IMR-90 (cell line): Measurements from ENCODE around the gene PKD1L1. TPM values are rescaled to one million over a fixed set of nuclear protein-coding genes. Genes with fewer than 3 reads are reported as not detected.

Experiments
- ATAC-seq: fragments of 200-7000 bp; cut with Tn5 transposase; 2 replicates; pipeline ENCODE4 v1.9.1; 2020; ENCODE audit warnings: low read depth, mild to moderate bottlenecking, moderate library complexity
- BruUV-seq: library from RNA; stranded (reverse); fragments of 400-500 nt; replicated peaks from 2 replicates; lab custom pipeline; 2021; lab: Mats Ljungman, UMichigan
- CTCF ChIA-PET: fragments of 300-600 bp; formaldehyde crosslinking; extraction: SDS; loops from one replicate; lab custom pipeline; 2021; ENCODE audit warnings: antibody characterized with exemption; lab: Yijun Ruan, JAX
- POLR2A ChIA-PET: fragments of 300-600 bp; sonication (Branson Sonifier 250); formaldehyde crosslinking; loops from one replicate; lab custom pipeline; 2022; ENCODE audit warnings: antibody characterized with exemption; ENCODE audit not compliant: unreplicated experiment; lab: Charles Lee
- DNase-seq: peaks from one replicate; pipeline ENCODE4 v3.0.0; 2013
- H2AFZ ChIP-seq: replicated peaks from 2 replicates; pipeline ENCODE3; 2013; ENCODE audit warnings: low read length, mild to moderate bottlenecking; ENCODE audit not compliant: poor library complexity
- H2AK5ac ChIP-seq: 2 replicates; pipeline ENCODE4 v1.6.1; 2013; ENCODE audit warnings: low read depth, low read length, inconsistent platforms
- H2AK9ac ChIP-seq: replicated peaks from 2 replicates; pipeline ENCODE3; 2013; ENCODE audit warnings: mild to moderate bottlenecking, low read depth, low read length, moderate library complexity; ENCODE audit not compliant: poor library complexity
- H2BK120ac ChIP-seq: 2 replicates; pipeline ENCODE4 v1.6.1; 2013; ENCODE audit warnings: low read depth, low read length, inconsistent platforms
- H2BK15ac ChIP-seq: 3 replicates; pipeline ENCODE4 v1.6.1; 2013; ENCODE audit warnings: low read depth, low read length, inconsistent platforms
- H2BK20ac ChIP-seq: 2 replicates; pipeline ENCODE4 v1.6.1; 2013; ENCODE audit warnings: low read depth, mild to moderate bottlenecking, inconsistent platforms, low read length, moderate library complexity
- H2BK5ac ChIP-seq: 2 replicates; pipeline ENCODE4 v1.6.1; 2013; ENCODE audit warnings: mild to moderate bottlenecking, low read depth, low read length, inconsistent platforms; ENCODE audit not compliant: poor library complexity, severe bottlenecking
- H3K14ac ChIP-seq: replicated peaks from 2 replicates; pipeline ENCODE4 v1.6.1; 2013; ENCODE audit warnings: low read depth, low read length, inconsistent platforms
- H3K18ac ChIP-seq: 2 replicates; pipeline ENCODE4 v1.6.1; 2013; ENCODE audit warnings: low read depth, low read length, control low read depth
- H3K23ac ChIP-seq: 2 replicates; pipeline ENCODE4 v1.6.1; 2013; ENCODE audit warnings: low read depth, low read length, inconsistent platforms
- H3K27ac ChIP-seq: 2 replicates; pipeline ENCODE4 v1.5.1; 2013; ENCODE audit warnings: mild to moderate bottlenecking, control low read depth, low read length; ENCODE audit not compliant: insufficient read depth
- H3K27me3 ChIP-seq: 2 replicates; pipeline ENCODE4 v1.6.1; 2013; ENCODE audit warnings: low read length; ENCODE audit not compliant: control insufficient read depth, insufficient read depth
- H3K36me3 ChIP-seq: 2 replicates; pipeline ENCODE4 v1.6.1; 2013; ENCODE audit warnings: low read length, mixed read lengths; ENCODE audit not compliant: control insufficient read depth, insufficient read depth
- H3K4ac ChIP-seq: 2 replicates; pipeline ENCODE4 v1.6.1; 2013; ENCODE audit warnings: low read depth, low read length, inconsistent platforms
- H3K4me1 ChIP-seq: 2 replicates; pipeline ENCODE4 v1.6.1; 2013; ENCODE audit warnings: low read length, mixed read lengths; ENCODE audit not compliant: control insufficient read depth, insufficient read depth
- H3K4me2 ChIP-seq: 2 replicates; pipeline ENCODE4 v1.6.1; 2013; ENCODE audit warnings: low read depth, mild to moderate bottlenecking, control low read depth, low read length, moderate library complexity
- H3K4me3 ChIP-seq: 2 replicates; pipeline ENCODE4 v1.5.1; 2013; ENCODE audit warnings: low read depth, mild to moderate bottlenecking, control low read depth, low read length, moderate library complexity; ENCODE audit not compliant: insufficient read depth
- H3K56ac ChIP-seq: 2 replicates; pipeline ENCODE4 v1.6.1; 2013; ENCODE audit warnings: low read length, inconsistent platforms; ENCODE audit not compliant: insufficient read depth; ENCODE audit errors: extremely low read depth
- H3K79me1 ChIP-seq, 2 experiments: 2 replicates each; pipeline ENCODE4 v1.6.1; 2013; ENCODE audit warnings: low read length in 2 of 2, inconsistent platforms in 1 of 2, low read depth in 1 of 2
- H3K9ac ChIP-seq: 2 replicates; pipeline ENCODE4 v1.6.1; 2013; ENCODE audit warnings: low read depth, low read length, control low read depth
- H3K9me1 ChIP-seq: 2 replicates; pipeline ENCODE4 v1.6.1; 2013; ENCODE audit warnings: low read length, inconsistent platforms; ENCODE audit not compliant: insufficient read depth
- H3K9me3 ChIP-seq: 2 replicates; pipeline ENCODE4 v1.6.1; 2013; ENCODE audit warnings: low read length; ENCODE audit not compliant: control insufficient read depth, insufficient read depth
- H4K20me1 ChIP-seq: 2 replicates; pipeline ENCODE4 v1.6.1; 2013; ENCODE audit warnings: low read length, inconsistent platforms; ENCODE audit not compliant: insufficient read depth
- H4K5ac ChIP-seq: 2 replicates; pipeline ENCODE4 v1.6.1; 2013; ENCODE audit warnings: mild to moderate bottlenecking, low read depth, low read length, control low read depth
- H4K8ac ChIP-seq, 2 experiments: 2 replicates each; pipeline ENCODE4 v1.6.1; 2013; ENCODE audit warnings: low read depth in 2 of 2, low read length in 2 of 2, control low read depth in 1 of 2, inconsistent platforms in 1 of 2
- H4K91ac ChIP-seq: 2 replicates; pipeline ENCODE4 v1.6.1; 2013; ENCODE audit warnings: low read depth, low read length, inconsistent platforms; ENCODE audit not compliant: insufficient read depth
- CEBPB ChIP-seq: IDR thresholded peaks from 2 replicates; pipeline ENCODE4 v1.6.1; 2012; ENCODE audit warnings: low read depth, low read length, improper control_type of control experiment
- NFE2L2 ChIP-seq: fragments of 150-350 bp; IDR thresholded peaks from 2 replicates; pipeline ENCODE4 v1.6.1; 2016; ENCODE audit warnings: low read depth, mild to moderate bottlenecking, low read length
- RAD21 ChIP-seq: IDR thresholded peaks from 2 replicates; pipeline ENCODE4 v1.6.1; 2012; ENCODE audit warnings: low read length, improper control_type of control experiment
- RFX5 ChIP-seq: IDR thresholded peaks from 2 replicates; pipeline ENCODE4 v1.8.0; 2012; ENCODE audit warnings: low read depth, mild to moderate bottlenecking, low read length, moderate library complexity
- SMC3 ChIP-seq: fragments of 150-350 bp; IDR thresholded peaks from 2 replicates; pipeline ENCODE4 v1.6.1; 2016; ENCODE audit warnings: low read depth, mild to moderate bottlenecking, antibody characterized with exemption, low read length, moderate library complexity
- WGBS, 2 experiments: methylation state at CpG; one replicate each; pipeline versions ENCODE4 v1.1.5 to v1.1.7; 2013; ENCODE audit warnings: missing lambda C conversion rate in 2 of 2; ENCODE audit not compliant: insufficient read length in 1 of 2; ENCODE audit errors: extremely low coverage in 2 of 2; 5-methylcytosine and 5-hydroxymethylcytosine counted together
- dilution Hi-C: fragments of 300-500 bp; cut with HindIII; formaldehyde crosslinking; loops from one replicate; pipeline ENCODE4 v1.14.3; 2018; ENCODE audit warnings: low sequenced_read_pairs; ENCODE audit not compliant: unreplicated experiment
- in situ Hi-C: fragments of 300-500 bp; cut with MboI; formaldehyde crosslinking; loops from 3 replicates; pipeline ENCODE4 v1.14.3; 2019; ENCODE audit warnings: low sequenced_read_pairs, inconsistent platforms, mixed read lengths
- intact Hi-C: fragments of 100-400 bp; cut with micrococcal nuclease; formaldehyde crosslinking; loops from 2 replicates; pipeline ENCODE4 v1.10.0; 2022
- polyA plus RNA-seq, 3 experiments: library from polyadenylated mRNA; depleted of rRNA; stranded (reverse); fragments of >200 nt; gene quantifications; 2 replicates each; pipeline ENCODE4 v1.2.3, GENCODE V29; 2012; ENCODE audit warnings: low replicate concordance in 1 of 3
- total RNA-seq: library from RNA; depleted of rRNA; stranded (reverse); fragments of >200 nt; gene quantifications from 2 replicates; pipeline ENCODE4 v1.2.3, GENCODE V29; 2012

Gene PKD1L1
- total and polyA plus RNA-seq, 2 of the 4 experiments (the other 2 are of a cell fraction): under 0.01 to 0.15 TPM

GRCh38 chr7:47816647-47817046, 131.6 kb downstream of the PKD1L1 start:
- no peak overlapping the region for H3K27ac ChIP-seq
- CTCF ChIA-PET: no interaction called here
- in situ Hi-C loops: loop anchor here (5.0 to 10.0 kb wide), 3 partner anchors 232 to 552 kb away; partner anchors contain the start of gene TNS3

More at GRCh38 chr7:47816647-47817046, 131.6 kb downstream of the PKD1L1 start:
- dilution Hi-C loops (no loop called here), intact Hi-C loops (loop anchor here (5.0 kb wide), 3 partner anchors 54 to 364 kb away; no protein-coding TSS in a partner anchor)
- peak overlapping the region; percentile 73; the same call in 1 of the 2 replicates for H3K14ac ChIP-seq
- peak overlapping the region; percentile 68 for H4K91ac ChIP-seq
- peak overlapping the region; percentile 28 for H2BK5ac ChIP-seq
- TF ChIP-seq CEBPB: 0 out of 2 replicates have a peak, but pooled peaks have one; percentile 36
- TF ChIP-seq SMC3: no peak
- no peak for TF ChIP-seq NFE2L2
- no peak for TF ChIP-seq RFX5
- no peak; the same call in 1 of the 2 replicates for TF ChIP-seq RAD21
- DNase-seq (peak; percentile 69), ATAC-seq (peak; percentile 68)
- WGBS, 2 experiments: no CpG with 5 or more reads among the region's 4 CpGs
- POLR2A ChIA-PET: no interaction called here
- no peak overlapping the region; the same call in 1 of the 2 replicates for H4K5ac ChIP-seq
- H3K79me1 ChIP-seq: no peaks in the 10 kb centered on the region
- H3K18ac ChIP-seq: peak overlapping the region; percentile 54; the same call in 1 of the 2 replicates
- peak overlapping the region; percentile 45 for H3K4ac ChIP-seq
- H3K23ac ChIP-seq: peak overlapping the region; percentile 0; the same call in 1 of the 2 replicates
- no peak overlapping the region for H2AK9ac ChIP-seq
- H2AFZ ChIP-seq: no peak overlapping the region
- H2BK120ac ChIP-seq: peak overlapping the region; percentile 88
- H3K36me3 ChIP-seq: no peaks in the 10 kb centered on the region
- H3K9me1 ChIP-seq: peaks cover 6% of the 10 kb centered on the region; the same call in 1 of the 2 replicates
- H4K20me1 ChIP-seq: no peaks in the 10 kb centered on the region
- no peak overlapping the region for H3K4me3 ChIP-seq
- peak overlapping the region; percentile 92 for H2BK20ac ChIP-seq
- H3K9me3 ChIP-seq: no peaks in the 10 kb centered on the region
- peak overlapping the region in 1 of 2 experiments; percentile 69; a peak in 1 of 4 replicates for H4K8ac ChIP-seq
- no peaks in the 10 kb centered on the region for H3K27me3 ChIP-seq
- H2AK5ac ChIP-seq: peak overlapping the region; percentile 76
- BruUV-seq: no TSS peak
- peaks cover 4% of the 10 kb centered on the region for H3K4me1 ChIP-seq
- H3K4me2 ChIP-seq: no peak overlapping the region
- H2BK15ac ChIP-seq: peak overlapping the region; percentile 24; the same call in 2 of the 3 replicates
- H3K9ac ChIP-seq: no peak overlapping the region
- 0 out of 2 replicates have a peak overlapping the region, but pooled peaks have one; percentile 39 for H3K56ac ChIP-seq
